ENCODE data around the gene CMIP.

DNA sequence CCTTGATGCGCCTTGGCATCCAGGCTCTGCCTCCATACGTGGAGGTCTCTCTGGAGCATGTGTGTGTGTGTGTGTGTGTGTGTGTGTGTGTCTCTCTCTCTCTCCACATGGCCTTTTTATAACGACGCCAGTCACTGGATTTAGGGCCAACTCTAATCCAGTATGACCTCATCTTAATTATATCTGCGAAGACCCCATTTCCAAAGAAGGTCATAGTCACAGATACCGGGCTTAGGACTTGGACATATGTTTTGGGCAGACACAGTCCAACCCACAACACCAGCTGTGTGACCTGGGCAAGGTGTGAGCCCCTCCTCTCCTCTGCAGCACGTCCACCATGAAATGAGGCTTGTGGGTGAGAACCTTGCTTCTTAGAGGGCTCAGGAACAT is 196.1 kb downstream of the CMIP start:
- no peak for TF ChIP-seq CTCF (IDR thresholded peaks at IDR 0.05)
- TF ChIP-seq POLR2A (IDR thresholded peaks at IDR 0.05), result no peak

All from right lobe of liver (tissue), 4 donors.